WTC11 (cell line): ENCODE measurements around the gene LASP1.

ENCODE experiments used
- CBFB ChIP-seq: sonication (generic); formaldehyde crosslinking; IDR thresholded peaks from 2 replicates; pipeline ENCODE4 v1.8.1; 2022; ENCODE audit warnings: mild to moderate bottlenecking, low read depth, missing genetic modification reagents
- CREB1 ChIP-seq: sonication (generic); formaldehyde crosslinking; IDR thresholded peaks from 2 replicates; pipeline ENCODE4 v1.8.0; 2023; ENCODE audit warnings: mild to moderate bottlenecking, missing genetic modification reagents
- CTCF ChIP-seq: fragments of 200-600 bp; IDR thresholded peaks from 2 replicates; pipeline ENCODE4 v1.8.0; 2022; ENCODE audit warnings: antibody characterized with exemption
- E2F4 ChIP-seq: sonication (generic); formaldehyde crosslinking; IDR thresholded peaks from 2 replicates; pipeline ENCODE4 v1.8.1; 2022; ENCODE audit warnings: low read depth, mild to moderate bottlenecking, moderate library complexity, missing genetic modification reagents, borderline replicate concordance
- FOXJ3 ChIP-seq: sonication (generic); formaldehyde crosslinking; IDR thresholded peaks from 2 replicates; pipeline ENCODE4 v1.9.0; 2021; ENCODE audit warnings: missing genetic modification reagents, mild to moderate bottlenecking, borderline replicate concordance
- HMGXB4 ChIP-seq: sonication (generic); formaldehyde crosslinking; IDR thresholded peaks from 2 replicates; pipeline ENCODE4 v1.8.1; 2023; ENCODE audit warnings: mild to moderate bottlenecking, moderate library complexity, missing genetic modification reagents
- PREB ChIP-seq: sonication (generic); formaldehyde crosslinking; IDR thresholded peaks from 2 replicates; pipeline ENCODE4 v1.8.1; 2022; ENCODE audit warnings: mild to moderate bottlenecking, missing genetic modification reagents, moderate library complexity, borderline replicate concordance
- SMAD3 ChIP-seq: sonication (generic); formaldehyde crosslinking; IDR thresholded peaks from 2 replicates; pipeline ENCODE4 v1.8.0; 2022; ENCODE audit warnings: missing genetic modification reagents, mild to moderate bottlenecking, borderline replicate concordance
- TP53 ChIP-seq: sonication (generic); formaldehyde crosslinking; IDR thresholded peaks from 2 replicates; pipeline ENCODE4 v1.8.1; 2023; ENCODE audit warnings: mild to moderate bottlenecking, missing genetic modification reagents
- USF1 ChIP-seq: sonication (generic); formaldehyde crosslinking; IDR thresholded peaks from 2 replicates; pipeline ENCODE4 v1.8.0; 2022; ENCODE audit warnings: mild to moderate bottlenecking, missing genetic modification reagents
- USF2 ChIP-seq: sonication (generic); formaldehyde crosslinking; IDR thresholded peaks from 2 replicates; pipeline ENCODE4 v1.8.1; 2023; ENCODE audit warnings: mild to moderate bottlenecking, missing genetic modification reagents, moderate library complexity
- ZNF121 ChIP-seq: sonication (generic); formaldehyde crosslinking; IDR thresholded peaks from 2 replicates; pipeline ENCODE4 v1.8.0; 2023; ENCODE audit warnings: missing genetic modification reagents
- ZNF396 ChIP-seq: fragments of 250-450 bp; sonication (Bioruptor Pico); IDR thresholded peaks from 2 replicates; pipeline ENCODE4 v1.8.0; 2021; ENCODE audit warnings: mild to moderate bottlenecking, moderate library complexity, borderline replicate concordance

GRCh38 chr17:38875477-38876075 lies 5.7 kb downstream of the LASP1 start:
- TF ChIP-seq TP53 (CRISPR knock-in tag), result no peak
- TF ChIP-seq PREB, result no peak
- TF ChIP-seq CTCF, result no peak
- no peak for TF ChIP-seq USF2 (CRISPR knock-in tag)
- no peak for TF ChIP-seq ZNF396 (CRISPR knock-in tag)
- no peak for TF ChIP-seq CREB1 (CRISPR knock-in tag)
- no peak for TF ChIP-seq ZNF121 (CRISPR knock-in tag)
- no peak for TF ChIP-seq SMAD3 (CRISPR knock-in tag)
- no peak for TF ChIP-seq E2F4 (CRISPR knock-in tag)
- TF ChIP-seq CBFB (CRISPR knock-in tag), result no peak
- TF ChIP-seq FOXJ3 (CRISPR knock-in tag), result no peak
- TF ChIP-seq HMGXB4 (CRISPR knock-in tag), result no peak
- TF ChIP-seq USF1 (CRISPR knock-in tag), result no peak
